NCI-H345 (cell line): Measurements from ENCODE around the gene NLGN4X.

ENCODE experiments used
- DNase-seq: peaks from one replicate; lab custom pipeline; 2025; lab: John Stamatoyannopoulos, UW

The NLGN4X gene

GRCh38 chrX:5867778-5868177 lies 360.9 kb downstream of the NLGN4X start:
- no peak for DNase-seq

GRCh38 chrX:5857232-5857631 lies 371.4 kb downstream of the NLGN4X start:
- no peak for DNase-seq

GRCh38 chrX:5852941-5853340 lies 375.7 kb downstream of the NLGN4X start:
- no peak for DNase-seq

- no peak for DNase-seq
These were observed 386.1 kb downstream of the NLGN4X start for GRCh38 chrX:5842601-5843000.
